Measurements from ENCODE around the gene RPGRIP1.

RPGRIP1 gene

GRCh38 chr14:21279783-21280182 lies at the start of gene RPGRIP1:
TSS of gene RPGRIP1 (plus strand) at chr14:21280083. CDS start at chr14:21287977, 7,894 bp downstream.
- no peaks in the 10 kb centered on the region for H3K9me3 Mint-ChIP-seq
- H3K27me3 Mint-ChIP-seq = no peaks in the 10 kb centered on the region
- DNase-seq = no peak
- peaks cover 4% of the 10 kb centered on the region for H3K4me1 Mint-ChIP-seq (ENCODE audit: low read depth)
- no peaks in the 10 kb centered on the region for H3K36me3 Mint-ChIP-seq (ENCODE audit: low read depth)
- H3K27ac Mint-ChIP-seq = no peak within 1 kb of the TSS
- no peak within 1 kb of the TSS for H3K4me3 Mint-ChIP-seq

- Mint-ChIP-seq H3K4me3 (peak overlapping the region; percentile 16), H3K27ac (peak overlapping the region; percentile 73), H3K36me3 (ENCODE audit: low read depth) (peaks cover 99% of the 10 kb centered on the region), H3K27me3 (no peaks in the 10 kb centered on the region), H3K4me1 (ENCODE audit: low read depth) (peaks cover 86% of the 10 kb centered on the region), H3K9me3 (no peaks in the 10 kb centered on the region)
- no peak for DNase-seq
Measured at GRCh38 chr14:21231020-21231652, 48.7 kb upstream of the RPGRIP1 start.

GRCh38 chr14:21233457-21234076 lies 46.3 kb upstream of the RPGRIP1 start:
- Mint-ChIP-seq H3K36me3 (ENCODE audit: low read depth) (peaks cover 99% of the 10 kb centered on the region), H3K4me3 (peak overlapping the region; percentile 41), H3K4me1 (ENCODE audit: low read depth) (peaks cover 90% of the 10 kb centered on the region), H3K27me3 (no peaks in the 10 kb centered on the region), H3K27ac (peak overlapping the region; percentile 75), H3K9me3 (no peaks in the 10 kb centered on the region)
- DNase-seq = no peak

GRCh38 chr14:21234112-21234511 lies 45.8 kb upstream of the RPGRIP1 start:
- Mint-ChIP-seq H3K27me3 (no peaks in the 10 kb centered on the region), H3K4me1 (ENCODE audit: low read depth) (peaks cover 95% of the 10 kb centered on the region), H3K9me3 (no peaks in the 10 kb centered on the region), H3K36me3 (ENCODE audit: low read depth) (peaks cover 99% of the 10 kb centered on the region), H3K4me3 (peak overlapping the region; percentile 41), H3K27ac (peak overlapping the region; percentile 75)
- no peak for DNase-seq

GRCh38 chr14:21236948-21237797 lies 42.7 kb upstream of the RPGRIP1 start:
- Mint-ChIP-seq H3K4me3 (peak overlapping the region; percentile 8), H3K27me3 (no peaks in the 10 kb centered on the region), H3K27ac (peak overlapping the region; percentile 79), H3K36me3 (ENCODE audit: low read depth) (peaks cover 97% of the 10 kb centered on the region), H3K4me1 (ENCODE audit: low read depth) (peaks cover 93% of the 10 kb centered on the region), H3K9me3 (no peaks in the 10 kb centered on the region)
- no peak for DNase-seq

- Mint-ChIP-seq H3K4me3 (no peak overlapping the region), H3K36me3 (ENCODE audit: low read depth) (peaks cover 96% of the 10 kb centered on the region), H3K9me3 (no peaks in the 10 kb centered on the region), H3K27ac (peak overlapping the region; percentile 84), H3K27me3 (no peaks in the 10 kb centered on the region), H3K4me1 (ENCODE audit: low read depth) (peaks cover 92% of the 10 kb centered on the region)
- no peak for DNase-seq
Measured at GRCh38 chr14:21238823-21239518, 40.9 kb upstream of the RPGRIP1 start.

GRCh38 chr14:21240417-21240816 lies 39.5 kb upstream of the RPGRIP1 start:
- Mint-ChIP-seq H3K9me3 (no peaks in the 10 kb centered on the region), H3K4me3 (no peak overlapping the region), H3K27me3 (no peaks in the 10 kb centered on the region), H3K4me1 (ENCODE audit: low read depth) (peaks cover 89% of the 10 kb centered on the region), H3K36me3 (ENCODE audit: low read depth) (peaks cover 96% of the 10 kb centered on the region), H3K27ac (peak overlapping the region; percentile 85)
- DNase-seq = no peak

GRCh38 chr14:21241218-21241819 lies 38.6 kb upstream of the RPGRIP1 start:
- H3K27me3 Mint-ChIP-seq = no peaks in the 10 kb centered on the region
- no peak for DNase-seq
- H3K9me3 Mint-ChIP-seq = no peaks in the 10 kb centered on the region
- H3K4me1 Mint-ChIP-seq (ENCODE audit: low read depth) = peaks cover 85% of the 10 kb centered on the region
- peak overlapping the region; percentile 85 for H3K27ac Mint-ChIP-seq
- peaks cover 96% of the 10 kb centered on the region for H3K36me3 Mint-ChIP-seq (ENCODE audit: low read depth)
- H3K4me3 Mint-ChIP-seq = no peak overlapping the region

- H3K27me3 Mint-ChIP-seq = no peaks in the 10 kb centered on the region
- no peak overlapping the region for H3K4me3 Mint-ChIP-seq
- peak overlapping the region; percentile 76 for H3K27ac Mint-ChIP-seq
- H3K36me3 Mint-ChIP-seq (ENCODE audit: low read depth) = peaks cover 96% of the 10 kb centered on the region
- no peaks in the 10 kb centered on the region for H3K9me3 Mint-ChIP-seq
- H3K4me1 Mint-ChIP-seq (ENCODE audit: low read depth) = peaks cover 76% of the 10 kb centered on the region
- DNase-seq = no peak
Measured at GRCh38 chr14:21244544-21244943, 35.3 kb upstream of the RPGRIP1 start.

GRCh38 chr14:21245813-21246212 lies 34.1 kb upstream of the RPGRIP1 start:
- peak overlapping the region; percentile 71 for H3K27ac Mint-ChIP-seq
- no peak overlapping the region for H3K4me3 Mint-ChIP-seq
- no peaks in the 10 kb centered on the region for H3K27me3 Mint-ChIP-seq
- peaks cover 97% of the 10 kb centered on the region for H3K36me3 Mint-ChIP-seq (ENCODE audit: low read depth)
- no peak for DNase-seq
- H3K4me1 Mint-ChIP-seq (ENCODE audit: low read depth) = peaks cover 78% of the 10 kb centered on the region
- no peaks in the 10 kb centered on the region for H3K9me3 Mint-ChIP-seq

GRCh38 chr14:21248338-21248737 lies 31.5 kb upstream of the RPGRIP1 start:
- Mint-ChIP-seq H3K27me3 (no peaks in the 10 kb centered on the region), H3K4me1 (ENCODE audit: low read depth) (peaks cover 75% of the 10 kb centered on the region), H3K27ac (peak overlapping the region; percentile 61), H3K9me3 (no peaks in the 10 kb centered on the region), H3K4me3 (peak overlapping the region; percentile 0), H3K36me3 (ENCODE audit: low read depth) (peaks cover 98% of the 10 kb centered on the region)
- no peak for DNase-seq

GRCh38 chr14:21248739-21249411 lies 31.0 kb upstream of the RPGRIP1 start:
- H3K27ac Mint-ChIP-seq = peak overlapping the region; percentile 61
- peak overlapping the region; percentile 8 for H3K4me3 Mint-ChIP-seq
- H3K9me3 Mint-ChIP-seq = no peaks in the 10 kb centered on the region
- no peaks in the 10 kb centered on the region for H3K27me3 Mint-ChIP-seq
- DNase-seq = no peak
- H3K36me3 Mint-ChIP-seq (ENCODE audit: low read depth) = peaks cover 99% of the 10 kb centered on the region
- H3K4me1 Mint-ChIP-seq (ENCODE audit: low read depth) = peaks cover 75% of the 10 kb centered on the region

GRCh38 chr14:21251215-21251614 lies 28.7 kb upstream of the RPGRIP1 start:
- no peak for DNase-seq
- no peak overlapping the region for H3K4me3 Mint-ChIP-seq
- H3K27ac Mint-ChIP-seq = peak overlapping the region; percentile 83
- peaks cover 78% of the 10 kb centered on the region for H3K4me1 Mint-ChIP-seq (ENCODE audit: low read depth)
- H3K27me3 Mint-ChIP-seq = no peaks in the 10 kb centered on the region
- H3K36me3 Mint-ChIP-seq (ENCODE audit: low read depth) = peaks cover 99% of the 10 kb centered on the region
- H3K9me3 Mint-ChIP-seq = no peaks in the 10 kb centered on the region
